Prostate gland (tissue), 2 donors: Measurements from ENCODE around the gene CSK. TPM values are rescaled to one million over a fixed set of nuclear protein-coding genes. Genes with fewer than 3 reads are reported as not detected.
A peak's percentile ranks its signal among the peaks of the same experiment; 100 is the strongest.
"Not testable (repeated sequence)": the region's sequence is repeated elsewhere in the genome, so short reads cannot be mapped to it uniquely, and the experiment has no call there.

ENCODE experiments used
- DNase-seq: peaks from one replicate; pipeline ENCODE4 v3.0.0-alpha.2; 2019; ENCODE audit warnings: low spot score
- H3K27ac ChIP-seq, 2 donors: fragments of 200-600 bp; sonication (generic); 2 replicates each; pipeline ENCODE4 v1.5.1; 2017 to 2019
- H3K27me3 ChIP-seq: fragments of 200-600 bp; sonication (generic); replicated peaks from 2 replicates; pipeline ENCODE4 v1.5.1; 2019; ENCODE audit not compliant: insufficient read depth
- H3K36me3 ChIP-seq, 2 donors: fragments of 200-600 bp; sonication (generic); 1 replicate in 1 of 2; 2 replicates in 1 of 2; pipeline versions ENCODE4 v1.5.1 to v1.8.1; 2017 to 2019
- H3K4me1 ChIP-seq: fragments of 200-600 bp; sonication (generic); replicated peaks from 2 replicates; pipeline ENCODE4 v1.5.1; 2019
- H3K4me3 ChIP-seq, 2 donors: fragments of 200-600 bp; sonication (generic); 2 replicates each; pipeline ENCODE4 v1.5.1; 2017 to 2019
- H3K9me3 ChIP-seq: fragments of 200-600 bp; sonication (generic); 2 replicates; pipeline ENCODE4 v1.5.1; 2017
- POLR2A ChIP-seq: fragments of 450-650 bp; IDR thresholded peaks from one replicate; pipeline ENCODE4 v1.6.1; 2016; ENCODE audit warnings: antibody characterized with exemption, mild to moderate bottlenecking
- POLR2AphosphoS5 ChIP-seq: sonication (generic); formaldehyde crosslinking; IDR thresholded peaks from one replicate; pipeline ENCODE4 v1.6.1; 2017; ENCODE audit warnings: antibody characterized with exemption
- WGBS: methylation state at CpG from one replicate; pipeline ENCODE4 v1.1.5; 2018; 5-methylcytosine and 5-hydroxymethylcytosine counted together
- intact Hi-C: fragments of 100-400 bp; cut with DNase I; formaldehyde crosslinking; loops from one replicate; pipeline ENCODE4 v1.14.2; 2022
- total RNA-seq, 2 donors: library from RNA; depleted of rRNA; stranded (reverse); fragments of >200 nt; gene quantifications; one replicate each; pipeline ENCODE4 v1.1.0, GENCODE V29; 2016
- TF ChIP-seq, protein P1 (sequence below), 4 experiments: fragments of 200-600 bp in 2 of 4; fragments of 450-650 bp in 2 of 4; sonication (generic) in 2 of 4; IDR thresholded peaks; 1 replicate in 3 of 4; 2 replicates in 1 of 4; pipeline ENCODE4 v1.5.1; 2016 to 2019; ENCODE audit warnings: antibody characterized with exemption in 4 of 4, mild to moderate bottlenecking in 2 of 4, moderate library complexity in 2 of 4

CSK gene
- total RNA-seq, 2 donors from 2014 or later, result 45.3 to 57.0 TPM

DNA sequence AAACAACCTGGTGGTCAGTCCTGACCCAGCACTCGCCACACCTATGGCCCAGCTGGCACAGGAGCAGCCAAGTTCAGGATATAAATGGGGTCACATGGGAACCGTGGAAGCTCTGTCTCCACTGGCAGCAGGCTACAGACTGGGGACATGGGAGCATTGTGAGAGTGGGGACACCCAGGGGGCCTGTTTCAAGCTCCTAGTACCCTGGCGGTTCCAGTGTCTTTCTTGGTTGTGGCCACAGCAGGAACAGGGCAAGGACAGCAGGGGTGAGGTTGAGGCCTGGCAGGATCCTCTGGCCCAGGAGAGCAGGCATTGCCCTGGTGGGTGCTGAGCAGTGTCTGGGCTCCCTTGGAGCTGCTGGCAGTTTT is 1.9 kb downstream of the CSK start:
- H3K9me3 ChIP-seq, result no peaks in the 10 kb centered on the region
- 39% methylated on average over 3 of the region's 3 CpGs for WGBS
- H3K36me3 ChIP-seq, result no peaks in the 10 kb centered on the region
- H3K4me3 ChIP-seq, result peak overlapping the region; percentile 80 to 82
- no peaks in the 10 kb centered on the region for H3K27me3 ChIP-seq
- H3K27ac ChIP-seq, result peak overlapping the region; percentile 77 to 88
- H3K4me1 ChIP-seq, result peaks cover 29% of the 10 kb centered on the region
- no peak for DNase-seq
- intact Hi-C loops, result loop anchor here (5.0 kb wide), 1 partner anchor 59 kb away; the partner anchor contains the start of gene ULK3
- TF ChIP-seq, protein P1, sequence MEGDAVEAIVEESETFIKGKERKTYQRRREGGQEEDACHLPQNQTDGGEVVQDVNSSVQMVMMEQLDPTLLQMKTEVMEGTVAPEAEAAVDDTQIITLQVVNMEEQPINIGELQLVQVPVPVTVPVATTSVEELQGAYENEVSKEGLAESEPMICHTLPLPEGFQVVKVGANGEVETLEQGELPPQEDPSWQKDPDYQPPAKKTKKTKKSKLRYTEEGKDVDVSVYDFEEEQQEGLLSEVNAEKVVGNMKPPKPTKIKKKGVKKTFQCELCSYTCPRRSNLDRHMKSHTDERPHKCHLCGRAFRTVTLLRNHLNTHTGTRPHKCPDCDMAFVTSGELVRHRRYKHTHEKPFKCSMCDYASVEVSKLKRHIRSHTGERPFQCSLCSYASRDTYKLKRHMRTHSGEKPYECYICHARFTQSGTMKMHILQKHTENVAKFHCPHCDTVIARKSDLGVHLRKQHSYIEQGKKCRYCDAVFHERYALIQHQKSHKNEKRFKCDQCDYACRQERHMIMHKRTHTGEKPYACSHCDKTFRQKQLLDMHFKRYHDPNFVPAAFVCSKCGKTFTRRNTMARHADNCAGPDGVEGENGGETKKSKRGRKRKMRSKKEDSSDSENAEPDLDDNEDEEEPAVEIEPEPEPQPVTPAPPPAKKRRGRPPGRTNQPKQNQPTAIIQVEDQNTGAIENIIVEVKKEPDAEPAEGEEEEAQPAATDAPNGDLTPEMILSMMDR (IDR thresholded peaks at IDR 0.05), result peak in 1 of 4 experiments; percentile 8
- TF ChIP-seq POLR2A, result no peak

GRCh38 chr15:74784426-74785193 is 2.7 kb downstream of the CSK start:
- H3K27ac ChIP-seq, result peak overlapping the region in 1 of 2 donors; percentile 88
- TF ChIP-seq POLR2A, result no peak
- no peak for TF ChIP-seq POLR2AphosphoS5
- TF ChIP-seq, protein P1 (IDR thresholded peaks at IDR 0.05), result no peak
- 60% methylated on average over 8 of the region's 8 CpGs for WGBS
- H3K27me3 ChIP-seq, result no peaks in the 10 kb centered on the region
- H3K9me3 ChIP-seq, result no peaks in the 10 kb centered on the region
- DNase-seq, result no peak
- peaks cover 37% of the 10 kb centered on the region for H3K4me1 ChIP-seq
- no peaks in the 10 kb centered on the region for H3K36me3 ChIP-seq
- no peak overlapping the region for H3K4me3 ChIP-seq
- intact Hi-C loops, result loop anchor here (5.0 kb wide), 1 partner anchor 58 kb away; the partner anchor contains the start of gene ULK3

DNA sequence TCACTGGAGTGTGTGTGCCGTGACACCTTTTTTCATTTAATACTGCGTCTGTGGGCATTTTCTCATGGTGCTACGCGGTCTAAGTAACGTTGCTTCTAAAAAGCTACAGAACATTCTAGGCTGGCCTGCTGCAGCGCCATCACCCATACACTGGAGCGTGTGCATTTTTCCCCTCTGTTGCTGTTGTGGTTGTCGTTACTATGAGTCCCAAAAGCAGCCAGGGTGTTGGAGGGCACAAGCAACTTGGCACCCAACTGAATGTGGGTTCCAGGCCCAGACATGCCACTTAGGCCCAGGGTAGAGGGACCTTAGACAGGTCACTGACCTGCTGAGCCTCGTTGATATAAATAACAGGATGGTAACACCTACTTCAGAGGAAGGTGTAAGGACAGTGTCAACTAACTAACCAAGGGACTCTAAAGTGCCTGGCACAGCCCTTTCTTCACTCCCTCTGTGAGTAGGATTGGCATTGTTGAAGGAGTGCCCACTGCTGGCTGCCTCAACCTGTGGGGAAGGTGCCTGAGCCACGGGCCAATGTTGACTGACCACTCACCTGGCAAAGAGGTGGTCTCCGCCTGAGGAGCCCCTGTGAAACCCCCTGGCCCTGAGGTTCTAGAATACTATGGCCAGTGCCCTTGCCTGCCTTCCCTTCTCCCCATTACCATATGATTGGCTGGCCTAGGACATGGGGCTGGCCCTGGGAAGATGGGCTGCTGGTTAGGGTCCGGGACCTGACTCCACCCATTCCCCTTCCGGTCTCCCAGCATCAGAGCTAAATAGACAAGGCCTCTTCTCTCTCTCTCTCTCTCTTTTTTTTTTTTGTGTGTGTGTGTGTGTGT is 3.5 kb downstream of the CSK start:
- Histone ChIP-seq H3K27ac (peak overlapping the region in 1 of 2 donors; percentile 35), H3K27me3 (no peaks in the 10 kb centered on the region), H3K9me3 (no peaks in the 10 kb centered on the region), H3K4me1 (peaks cover 40% of the 10 kb centered on the region), H3K36me3 (no peaks in the 10 kb centered on the region), H3K4me3 (no peak overlapping the region)
- TF ChIP-seq, protein P1 (IDR thresholded peaks at IDR 0.05), result no peak
- TF ChIP-seq POLR2A, result no peak
- TF ChIP-seq POLR2AphosphoS5, result no peak
- intact Hi-C loops, result no loop called here
- DNase-seq, result no peak
- WGBS, result 74% methylated on average over 12 of the region's 13 CpGs

DNA sequence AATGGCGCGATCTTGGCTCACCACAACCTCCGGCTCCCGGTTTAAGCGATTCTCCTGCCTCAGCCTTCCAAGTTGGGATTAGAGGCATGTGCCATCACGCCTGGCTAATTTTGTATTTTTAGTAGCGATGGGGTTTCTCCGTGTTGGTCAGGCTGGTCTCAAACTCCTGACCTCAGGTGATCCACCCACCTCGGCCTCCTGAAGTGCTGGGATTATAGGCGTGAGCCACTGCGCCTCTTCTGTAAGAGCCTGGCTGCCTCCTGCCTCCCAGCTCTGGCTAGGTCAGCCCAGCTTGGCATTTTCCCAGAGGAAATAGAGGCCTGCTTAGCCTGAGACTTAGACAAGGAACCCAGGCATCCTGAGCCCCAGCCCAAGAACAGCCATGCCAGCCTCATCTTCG is 4.2 kb downstream of the CSK start:
- H3K36me3 ChIP-seq, intact Hi-C loops, H3K9me3 ChIP-seq, DNase-seq, H3K4me3 ChIP-seq, H3K27me3 ChIP-seq: not testable (repeated sequence)
- peak overlapping the region; percentile 24 to 45 for H3K27ac ChIP-seq
- WGBS, result 72% methylated on average over 11 of the region's 12 CpGs
- H3K4me1 ChIP-seq, result peaks cover 38% of the 10 kb centered on the region

GRCh38 chr15:74786551-74787165 is 4.8 kb downstream of the CSK start:
- TF ChIP-seq POLR2A, result no peak
- TF ChIP-seq POLR2AphosphoS5, result no peak
- TF ChIP-seq, protein P1 (IDR thresholded peaks at IDR 0.05), result no peak
- H3K27ac ChIP-seq, result peak overlapping the region; percentile 24 to 45
- H3K4me1 ChIP-seq, result peaks cover 32% of the 10 kb centered on the region
- 74% methylated on average over 7 of the region's 7 CpGs for WGBS
- H3K36me3 ChIP-seq, result no peaks in the 10 kb centered on the region
- intact Hi-C loops, result no loop called here
- H3K4me3 ChIP-seq, result no peak overlapping the region
- no peaks in the 10 kb centered on the region for H3K27me3 ChIP-seq
- DNase-seq, result no peak
- no peaks in the 10 kb centered on the region for H3K9me3 ChIP-seq
